Esophagus muscularis mucosa (tissue), 4 donors: ENCODE measurements around the gene UMODL1. TPM values are rescaled to one million over a fixed set of nuclear protein-coding genes. Genes with fewer than 3 reads are reported as not detected.

Experiments used
- DNase-seq: peaks from one replicate; pipeline ENCODE4 v3.0.0-alpha.2; 2017; ENCODE audit errors: extremely low spot score
- H3K27ac ChIP-seq, 4 donors: fragments of 200-600 bp; sonication (generic); replicated peaks in 1 of 4; 1 replicate in 3 of 4; 2 replicates in 1 of 4; pipeline ENCODE4 v1.5.1; 2016 to 2019; ENCODE audit warnings: mild to moderate bottlenecking in 1 of 4
- H3K27me3 ChIP-seq, 4 donors: fragments of 200-600 bp; sonication (generic); one replicate each; pipeline versions ENCODE4 v1.5.1 to v1.6.0; 2016 to 2019
- H3K36me3 ChIP-seq, 4 donors: fragments of 200-600 bp; sonication (generic); one replicate each; pipeline ENCODE4 v1.5.1; 2016 to 2019
- H3K4me1 ChIP-seq, 4 donors: fragments of 200-600 bp; sonication (generic); one replicate each; pipeline ENCODE4 v1.5.1; 2016 to 2019
- H3K4me3 ChIP-seq, 4 donors: fragments of 200-600 bp; sonication (generic); 1 replicate in 2 of 4; 2 replicates in 2 of 4; pipeline ENCODE4 v1.5.1; 2016 to 2019; ENCODE audit warnings: mild to moderate bottlenecking in 4 of 4, moderate library complexity in 1 of 4
- H3K9me3 ChIP-seq, 4 donors: fragments of 200-600 bp; sonication (generic); 1 replicate in 3 of 4; 2 replicates in 1 of 4; pipeline ENCODE4 v1.5.1; 2016 to 2019
- CTCF ChIP-seq, 3 experiments: fragments of 200-600 bp in 2 of 3; fragments of 450-650 bp in 1 of 3; sonication (generic) in 2 of 3; IDR thresholded peaks; one replicate each; pipeline ENCODE4 v1.5.1; 2017 to 2019; ENCODE audit warnings: antibody characterized with exemption in 3 of 3, mild to moderate bottlenecking in 2 of 3, moderate library complexity in 1 of 3
- EP300 ChIP-seq: sonication (generic); formaldehyde crosslinking; IDR thresholded peaks from one replicate; pipeline ENCODE4 v1.6.1; 2017; ENCODE audit warnings: antibody characterized with exemption
- POLR2A ChIP-seq: fragments of 450-650 bp; IDR thresholded peaks from one replicate; pipeline ENCODE4 v1.6.1; 2017; ENCODE audit warnings: antibody characterized with exemption, moderate library complexity, mild to moderate bottlenecking, low read depth
- POLR2AphosphoS5 ChIP-seq, 2 donors: sonication (generic); formaldehyde crosslinking; IDR thresholded peaks; one replicate each; pipeline ENCODE4 v1.6.1; 2017; ENCODE audit warnings: antibody characterized with exemption in 2 of 2
- WGBS: methylation state at CpG from one replicate; pipeline ENCODE4 v1.1.5; 2018; 5-methylcytosine and 5-hydroxymethylcytosine counted together
- intact Hi-C: fragments of 100-400 bp; cut with DNase I; formaldehyde crosslinking; loops from one replicate; pipeline ENCODE4 v1.15.1; 2023
- total RNA-seq, 4 donors: library from RNA; depleted of rRNA; stranded (reverse); fragments of >200 nt; gene quantifications; one replicate each; pipeline versions ENCODE4 v1.1.0 to v1.2.1, GENCODE V29; 2016

The UMODL1 gene
- total RNA-seq, 4 donors from 2014 or later = 0.13 TPM; not detected in 3

- no peak overlapping the region for H3K4me3 ChIP-seq
- TF ChIP-seq EP300 (no peak), CTCF (IDR thresholded peaks at IDR 0.05) (no peak), POLR2A (no peak), POLR2AphosphoS5 (IDR thresholded peaks at IDR 0.05) (no peak)
- peaks cover 0 to 4% (median 0%) of the 10 kb centered on the region in 4 donors for H3K4me1 ChIP-seq
- H3K27ac ChIP-seq = no peak overlapping the region
- no peaks in the 10 kb centered on the region for H3K9me3 ChIP-seq
- intact Hi-C loops = no loop called here
- H3K36me3 ChIP-seq = no peaks in the 10 kb centered on the region
- WGBS = 79% methylated on average over 9 of the region's 9 CpGs
- H3K27me3 ChIP-seq = peaks cover 0 to 14% (median 0%) of the 10 kb centered on the region in 4 donors
- DNase-seq = no peak
These were observed 45.1 kb upstream of the UMODL1 start for GRCh38 chr21:42026082-42026435.

GRCh38 chr21:42027085-42027821 lies 43.9 kb upstream of the UMODL1 start:
- Histone ChIP-seq H3K36me3 (no peaks in the 10 kb centered on the region), H3K4me1 (no peaks in the 10 kb centered on the region), H3K27me3 (peaks cover 0 to 3% (median 0%) of the 10 kb centered on the region in 4 donors), H3K4me3 (no peak overlapping the region), H3K27ac (no peak overlapping the region), H3K9me3 (no peaks in the 10 kb centered on the region)
- WGBS = 90% methylated on average over 6 of the region's 6 CpGs
- DNase-seq = no peak
- TF ChIP-seq CTCF (IDR thresholded peaks at IDR 0.05) (no peak), POLR2A (no peak), EP300 (no peak), POLR2AphosphoS5 (IDR thresholded peaks at IDR 0.05) (no peak)
- intact Hi-C loops = no loop called here

- H3K9me3 ChIP-seq = no peaks in the 10 kb centered on the region
- intact Hi-C loops = no loop called here
- H3K4me1 ChIP-seq = no peaks in the 10 kb centered on the region
- WGBS = 83% methylated on average over 19 of the region's 26 CpGs
- TF ChIP-seq CTCF (IDR thresholded peaks at IDR 0.05) (no peak), POLR2AphosphoS5 (IDR thresholded peaks at IDR 0.05) (no peak), POLR2A (no peak), EP300 (no peak)
- H3K36me3 ChIP-seq = no peaks in the 10 kb centered on the region
- no peak overlapping the region for H3K27ac ChIP-seq
- H3K4me3 ChIP-seq = no peak overlapping the region
- no peaks in the 10 kb centered on the region for H3K27me3 ChIP-seq
- DNase-seq = no peak
These were observed 43.0 kb upstream of the UMODL1 start for GRCh38 chr21:42027822-42028765.

GRCh38 chr21:42028766-42029425 lies 42.2 kb upstream of the UMODL1 start:
- Histone ChIP-seq H3K4me1 (no peaks in the 10 kb centered on the region), H3K27ac (no peak overlapping the region), H3K4me3 (no peak overlapping the region), H3K36me3 (no peaks in the 10 kb centered on the region), H3K27me3 (no peaks in the 10 kb centered on the region), H3K9me3 (no peaks in the 10 kb centered on the region)
- no peak for TF ChIP-seq EP300
- TF ChIP-seq POLR2A = no peak
- TF ChIP-seq POLR2AphosphoS5 (IDR thresholded peaks at IDR 0.05) = no peak
- no peak for TF ChIP-seq CTCF (IDR thresholded peaks at IDR 0.05)
- 74% methylated on average over 7 of the region's 9 CpGs for WGBS
- intact Hi-C loops = no loop called here
- DNase-seq = no peak
